Natural killer cell treated with Interleukin-12 subunit alpha and Interleukin-12 subunit beta and Interleukin-15 and Interleukin-18, amount 100 ng/mL, for 72 hours (primary cell): Measurements from ENCODE around the gene YPEL5. TPM values are rescaled to one million over a fixed set of nuclear protein-coding genes. Genes with fewer than 3 reads are reported as not detected.
A peak's percentile ranks its signal among the peaks of the same experiment; 100 is the strongest.

Experiments used
- ATAC-seq, 2 donors: fragments of 150-1000 bp; cut with Tn5 transposase in 1 of 2; sonication (Bioruptor Pico), chemical (Tn5 transposase) in 1 of 2; 2 replicates each; pipeline ENCODE4 v1.10.0; 2021
- DNase-seq: peaks from one replicate; pipeline ENCODE4 v3.0.0; 2022; ENCODE audit warnings: low spot score
- H3K27ac Mint-ChIP-seq, 2 donors: 1 replicate in 1 of 2; 2 replicates in 1 of 2; pipeline ENCODE4 v1.8.0; 2022; ENCODE audit warnings: mixed read lengths in 2 of 2, mild to moderate bottlenecking in 1 of 2, moderate library complexity in 1 of 2
- H3K27me3 Mint-ChIP-seq, 2 donors: 1 replicate in 1 of 2; 2 replicates in 1 of 2; pipeline ENCODE4 v1.8.0; 2022; ENCODE audit warnings: mixed read lengths in 2 of 2
- H3K36me3 Mint-ChIP-seq: one replicate; pipeline ENCODE4 v1.8.0; 2022; ENCODE audit warnings: mixed read lengths
- H3K4me1 Mint-ChIP-seq, 2 donors: 1 replicate in 1 of 2; 2 replicates in 1 of 2; pipeline ENCODE4 v1.8.0; 2022; ENCODE audit warnings: low read depth in 2 of 2, mixed read lengths in 2 of 2, mild to moderate bottlenecking in 1 of 2
- H3K4me3 Mint-ChIP-seq: one replicate; pipeline ENCODE4 v1.8.0; 2022; ENCODE audit warnings: mixed read lengths
- H3K9me3 Mint-ChIP-seq: 2 replicates; pipeline ENCODE4 v1.8.0; 2022; ENCODE audit warnings: mixed read lengths
- total RNA-seq, 2 donors: library from RNA; stranded (reverse); gene quantifications; one replicate each; pipeline ENCODE4 v1.2.3, GENCODE V29; 2022

YPEL5 gene
- total RNA-seq, 2 donors from 2014 or later, result 23.4 to 37.7 TPM

- Mint-ChIP-seq H3K27ac (peak overlapping the region; percentile 72 to 88), H3K36me3 (no peaks in the 10 kb centered on the region), H3K4me3 (peak overlapping the region; percentile 69), H3K9me3 (no peaks in the 10 kb centered on the region), H3K4me1 (peaks cover 31 to 34% of the 10 kb centered on the region in 2 donors), H3K27me3 (no peaks in the 10 kb centered on the region)
- ATAC-seq (no peak), DNase-seq (no peak)
Observed at GRCh38 chr2:30145826-30146336, 926 bp upstream of the YPEL5 start.

GRCh38 chr2:30147196-30147714, 448 bp downstream of the YPEL5 start:
- Mint-ChIP-seq H3K27ac (peak overlapping the region; percentile 72 to 88), H3K27me3 (no peaks in the 10 kb centered on the region), H3K4me3 (peak overlapping the region; percentile 87), H3K4me1 (peaks cover 37 to 43% of the 10 kb centered on the region in 2 donors), H3K9me3 (no peaks in the 10 kb centered on the region), H3K36me3 (peaks cover 3% of the 10 kb centered on the region)
- DNase-seq (peak; percentile 61), ATAC-seq (peak; percentile 0 to 3)

DNA sequence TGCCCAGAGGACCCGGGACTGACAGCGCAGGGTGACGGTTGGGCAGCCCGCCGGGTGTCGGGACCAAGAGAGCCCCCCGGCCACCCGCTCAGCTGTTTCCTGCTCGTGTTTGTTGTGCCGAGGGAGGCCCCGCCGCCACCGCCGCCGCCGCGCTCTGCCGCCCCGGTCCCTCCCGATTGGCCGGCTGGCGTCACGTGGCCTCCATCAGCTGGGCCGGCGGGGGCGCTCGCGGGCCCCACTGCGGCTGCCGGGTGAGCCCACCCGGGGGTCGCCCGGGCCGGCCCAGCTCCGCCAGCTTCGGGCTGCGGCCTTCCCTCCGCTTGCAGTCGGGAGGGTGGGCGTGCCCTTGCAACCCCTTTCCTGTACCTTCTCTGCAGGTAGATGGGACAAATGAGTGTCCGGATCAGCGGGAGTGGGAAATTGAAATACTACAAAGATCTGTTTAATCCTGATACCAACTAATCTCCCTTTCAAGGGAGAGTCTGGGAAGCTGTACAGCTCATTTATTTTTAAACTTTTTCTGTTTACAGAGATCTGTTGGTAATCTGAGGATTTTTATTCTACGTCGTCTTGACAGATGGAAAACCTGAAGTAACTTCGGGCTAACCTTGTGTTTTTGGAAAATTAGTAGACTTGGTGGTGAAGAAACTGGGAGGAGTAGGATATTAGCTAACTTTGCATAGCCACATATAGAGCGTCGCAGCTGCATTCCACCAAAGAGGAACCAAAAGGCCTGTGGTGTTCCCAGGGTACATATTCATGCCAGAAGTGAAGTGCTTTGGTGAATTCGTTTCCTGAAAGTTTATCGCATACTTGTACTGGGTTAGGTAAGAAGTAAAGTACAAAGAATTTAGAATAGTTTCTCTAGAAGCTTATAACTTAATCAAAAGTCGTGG, 1.2 kb downstream of the YPEL5 start:
- Mint-ChIP-seq H3K4me1 (peaks cover 39 to 46% of the 10 kb centered on the region in 2 donors), H3K4me3 (peak overlapping the region; percentile 87), H3K27me3 (no peaks in the 10 kb centered on the region), H3K27ac (peak overlapping the region; percentile 66 to 93), H3K9me3 (no peaks in the 10 kb centered on the region), H3K36me3 (peaks cover 4% of the 10 kb centered on the region)
- peak; percentile 86 for DNase-seq
- ATAC-seq, result peak; percentile 21 to 46

- Mint-ChIP-seq H3K9me3 (no peaks in the 10 kb centered on the region), H3K27me3 (no peaks in the 10 kb centered on the region), H3K4me1 (peaks cover 45 to 46% of the 10 kb centered on the region in 2 donors), H3K4me3 (peak overlapping the region; percentile 87), H3K36me3 (peaks cover 4% of the 10 kb centered on the region), H3K27ac (peak overlapping the region; percentile 66 to 93)
- DNase-seq, result no peak
- no peak for ATAC-seq
Observed at GRCh38 chr2:30148850-30149249, 2.0 kb downstream of the YPEL5 start.

GRCh38 chr2:30149513-30149912, 2.7 kb downstream of the YPEL5 start:
- peak overlapping the region; percentile 87 for H3K4me3 Mint-ChIP-seq
- no peaks in the 10 kb centered on the region for H3K9me3 Mint-ChIP-seq
- no peaks in the 10 kb centered on the region for H3K27me3 Mint-ChIP-seq
- H3K36me3 Mint-ChIP-seq, result peaks cover 4% of the 10 kb centered on the region
- H3K4me1 Mint-ChIP-seq, result peaks cover 46 to 47% of the 10 kb centered on the region in 2 donors
- peak overlapping the region in 1 of 2 donors; percentile 19 for H3K27ac Mint-ChIP-seq
- ATAC-seq, result no peak
- no peak for DNase-seq

- no peak for DNase-seq
- H3K4me3 Mint-ChIP-seq, result peak overlapping the region; percentile 38
- H3K9me3 Mint-ChIP-seq, result no peaks in the 10 kb centered on the region
- peaks cover 46 to 47% of the 10 kb centered on the region in 2 donors for H3K4me1 Mint-ChIP-seq
- peak overlapping the region in 1 of 2 donors; percentile 19 for H3K27ac Mint-ChIP-seq
- ATAC-seq, result no peak
- H3K27me3 Mint-ChIP-seq, result no peaks in the 10 kb centered on the region
- H3K36me3 Mint-ChIP-seq, result peaks cover 4% of the 10 kb centered on the region
Observed at GRCh38 chr2:30149976-30150375, 3.2 kb downstream of the YPEL5 start.

DNA sequence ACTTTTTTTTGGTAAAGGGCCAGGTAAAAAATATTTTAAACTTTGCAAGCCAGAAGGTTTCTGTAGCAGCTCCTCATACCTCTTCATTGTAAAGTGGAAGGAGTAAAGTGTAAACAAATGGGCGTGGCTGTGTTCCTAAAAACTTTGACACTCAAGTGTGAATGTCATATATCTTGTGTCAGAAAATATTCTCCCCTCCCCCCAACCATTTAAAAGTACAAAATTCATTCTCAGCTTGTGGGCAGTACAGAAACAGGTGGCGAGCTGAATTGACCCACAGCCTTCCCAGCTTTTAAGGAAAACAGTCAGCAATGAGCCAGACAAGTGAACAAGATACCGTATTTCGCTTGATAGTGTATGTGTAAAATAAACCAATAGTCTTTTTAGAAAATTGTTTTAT, 4.0 kb downstream of the YPEL5 start:
- Mint-ChIP-seq H3K4me1 (peaks cover 47 to 49% of the 10 kb centered on the region in 2 donors), H3K4me3 (no peak overlapping the region), H3K27ac (peak overlapping the region in 1 of 2 donors; percentile 19), H3K36me3 (peaks cover 4% of the 10 kb centered on the region), H3K27me3 (no peaks in the 10 kb centered on the region), H3K9me3 (no peaks in the 10 kb centered on the region)
- ATAC-seq, result no peak
- DNase-seq, result no peak

DNA sequence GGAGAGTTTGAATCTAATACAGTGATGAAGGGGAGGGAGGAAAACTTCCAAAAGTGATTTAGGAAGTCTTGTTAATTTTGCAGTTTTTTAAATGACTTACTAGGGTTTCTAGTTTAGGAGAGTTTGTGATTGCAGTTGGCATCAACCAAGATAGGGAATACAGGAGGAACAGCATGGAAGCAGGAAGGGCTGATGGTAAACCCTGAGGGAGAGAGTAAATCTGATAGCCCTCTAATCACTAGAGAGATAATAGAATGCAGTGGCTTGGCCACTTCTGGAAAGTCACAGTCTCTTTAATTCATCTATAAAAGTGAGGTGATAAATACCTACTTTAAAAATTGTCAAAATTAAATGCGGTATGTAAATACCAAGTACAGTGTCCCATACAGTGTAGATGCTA, 5.6 kb downstream of the YPEL5 start:
- Mint-ChIP-seq H3K27me3 (no peaks in the 10 kb centered on the region), H3K36me3 (peaks cover 12% of the 10 kb centered on the region), H3K4me1 (peaks cover 54 to 56% of the 10 kb centered on the region in 2 donors), H3K9me3 (no peaks in the 10 kb centered on the region), H3K4me3 (no peak overlapping the region), H3K27ac (no peak overlapping the region)
- DNase-seq (no peak), ATAC-seq (no peak)

GRCh38 chr2:30155202-30155601, 8.4 kb downstream of the YPEL5 start:
- Mint-ChIP-seq H3K9me3 (no peaks in the 10 kb centered on the region), H3K4me3 (no peak overlapping the region), H3K36me3 (peaks cover 26% of the 10 kb centered on the region), H3K27me3 (no peaks in the 10 kb centered on the region), H3K4me1 (peaks cover 35 to 37% of the 10 kb centered on the region in 2 donors), H3K27ac (no peak overlapping the region)
- ATAC-seq (no peak), DNase-seq (no peak)

DNA sequence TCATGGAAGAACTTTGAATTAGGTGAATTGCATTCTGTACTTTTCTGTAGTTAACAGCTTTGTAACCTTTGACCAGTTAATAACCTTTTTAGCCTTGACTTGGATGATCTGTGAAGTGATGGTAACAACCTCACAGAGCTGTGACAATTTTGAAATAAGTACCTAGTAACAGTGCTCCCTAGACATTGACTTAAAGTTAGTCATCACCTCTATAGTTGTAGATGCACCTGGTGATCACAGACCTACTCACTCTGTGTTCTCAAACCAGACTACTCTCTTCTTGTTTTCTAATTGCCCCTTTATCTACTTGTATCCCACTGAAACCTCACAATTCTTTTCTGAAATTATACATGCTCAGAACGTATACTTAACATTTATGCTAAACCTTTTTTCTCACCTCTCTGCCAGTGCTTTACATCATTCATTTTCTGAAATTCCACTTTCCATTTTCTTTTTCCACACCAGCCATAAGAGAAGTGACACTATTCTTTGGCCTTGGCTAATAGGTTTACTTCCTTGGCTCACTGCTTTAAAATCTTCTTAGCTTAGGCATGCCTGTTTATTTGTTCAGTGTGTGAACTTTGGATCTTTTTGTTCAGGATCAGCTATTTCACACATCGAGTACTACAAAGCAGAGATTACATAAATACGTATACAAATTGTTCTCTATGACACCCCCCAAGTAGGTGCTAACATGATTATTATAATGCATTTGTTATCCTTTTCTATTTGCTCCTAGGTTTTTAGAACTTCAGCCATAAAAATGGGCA, 9.3 kb downstream of the YPEL5 start:
- H3K27ac Mint-ChIP-seq, result peak overlapping the region in 1 of 2 donors; percentile 35
- DNase-seq (no peak), ATAC-seq (no peak)
- H3K36me3 Mint-ChIP-seq, result peaks cover 26% of the 10 kb centered on the region
- no peaks in the 10 kb centered on the region for H3K9me3 Mint-ChIP-seq
- H3K27me3 Mint-ChIP-seq, result no peaks in the 10 kb centered on the region
- no peak overlapping the region for H3K4me3 Mint-ChIP-seq
- H3K4me1 Mint-ChIP-seq, result peaks cover 27 to 30% of the 10 kb centered on the region in 2 donors

GRCh38 chr2:30157616-30158015, 10.8 kb downstream of the YPEL5 start:
- no peak overlapping the region for H3K4me3 Mint-ChIP-seq
- no peak for DNase-seq
- no peaks in the 10 kb centered on the region for H3K27me3 Mint-ChIP-seq
- no peak for ATAC-seq
- peaks cover 22 to 24% of the 10 kb centered on the region in 2 donors for H3K4me1 Mint-ChIP-seq
- no peaks in the 10 kb centered on the region for H3K9me3 Mint-ChIP-seq
- peaks cover 22% of the 10 kb centered on the region for H3K36me3 Mint-ChIP-seq
- H3K27ac Mint-ChIP-seq, result peak overlapping the region in 1 of 2 donors; percentile 31

GRCh38 chr2:30159766-30160165, 13.0 kb downstream of the YPEL5 start:
- Mint-ChIP-seq H3K27me3 (no peaks in the 10 kb centered on the region), H3K27ac (no peak overlapping the region), H3K4me3 (no peak overlapping the region), H3K9me3 (no peaks in the 10 kb centered on the region), H3K36me3 (peaks cover 22% of the 10 kb centered on the region), H3K4me1 (peaks cover 16 to 22% of the 10 kb centered on the region in 2 donors)
- no peak for ATAC-seq
- no peak for DNase-seq

- Mint-ChIP-seq H3K36me3 (peaks cover 17% of the 10 kb centered on the region), H3K4me1 (peaks cover 9% of the 10 kb centered on the region in 2 donors), H3K4me3 (no peak overlapping the region), H3K27me3 (no peaks in the 10 kb centered on the region), H3K9me3 (no peaks in the 10 kb centered on the region), H3K27ac (no peak overlapping the region)
- ATAC-seq (no peak), DNase-seq (no peak)
Observed at GRCh38 chr2:30161929-30162706, 15.3 kb downstream of the YPEL5 start.
